Ascending aorta (tissue), 2 donors: ENCODE measurements around the gene RARB. TPM values are rescaled to one million over a fixed set of nuclear protein-coding genes. Genes with fewer than 3 reads are reported as not detected.

ENCODE experiments used
- DNase-seq, 2 donors: peaks; one replicate each; pipeline ENCODE4 v3.0.0-alpha.2; 2019; ENCODE audit warnings: low spot score in 2 of 2
- H3K27ac ChIP-seq, 2 donors: fragments of 200-600 bp; sonication (generic); one replicate each; pipeline ENCODE4 v1.5.1; 2016 to 2017; ENCODE audit warnings: mild to moderate bottlenecking in 1 of 2
- H3K27me3 ChIP-seq: fragments of 200-600 bp; sonication (generic); one replicate; pipeline ENCODE4 v1.5.1; 2017
- H3K36me3 ChIP-seq, 2 donors: fragments of 200-600 bp; sonication (generic); one replicate each; pipeline ENCODE4 v1.5.1; 2016
- H3K4me1 ChIP-seq, 2 donors: fragments of 200-600 bp; sonication (generic); one replicate each; pipeline ENCODE4 v1.5.1; 2016 to 2017; ENCODE audit warnings: mild to moderate bottlenecking in 1 of 2
- H3K4me3 ChIP-seq, 2 donors: fragments of 200-600 bp; sonication (generic); one replicate each; pipeline ENCODE4 v1.5.1; 2016 to 2017; ENCODE audit warnings: mild to moderate bottlenecking in 1 of 2
- H3K9me3 ChIP-seq, 2 donors: fragments of 200-600 bp; sonication (generic); one replicate each; pipeline ENCODE4 v1.5.1; 2016
- CTCF ChIP-seq, 3 experiments: fragments of 200-600 bp in 2 of 3; fragments of 450-650 bp in 1 of 3; sonication (generic) in 2 of 3; IDR thresholded peaks; one replicate each; pipeline ENCODE4 v1.5.1; 2016 to 2019; ENCODE audit warnings: antibody characterized with exemption in 3 of 3, mild to moderate bottlenecking in 1 of 3, moderate library complexity in 1 of 3
- intact Hi-C: fragments of 100-400 bp; cut with DNase I; formaldehyde crosslinking; loops from one replicate; pipeline ENCODE4 v1.15.1; 2023
- total RNA-seq: library from RNA; depleted of rRNA; stranded (reverse); fragments of >200 nt; gene quantifications from one replicate; pipeline ENCODE4 v1.1.0, GENCODE V29; 2016

Gene RARB
- total RNA-seq, 1 donor from 2014 or later: 52.7 TPM

GRCh38 chr3:25584011-25584789 lies 156.1 kb downstream of the RARB start:
- DNase-seq: no peak
- H3K4me3 ChIP-seq: no peak overlapping the region
- H3K9me3 ChIP-seq: no peaks in the 10 kb centered on the region
- H3K36me3 ChIP-seq: peaks cover 0 to 4% of the 10 kb centered on the region in 2 donors
- H3K4me1 ChIP-seq: peaks cover 0 to under 1% of the 10 kb centered on the region in 2 donors
- TF ChIP-seq CTCF (IDR thresholded peaks at IDR 0.05): no peak
- intact Hi-C loops: no loop called here
- no peaks in the 10 kb centered on the region for H3K27me3 ChIP-seq
- H3K27ac ChIP-seq: no peak overlapping the region

GRCh38 chr3:25585361-25586166 lies 157.5 kb downstream of the RARB start:
- DNase-seq: no peak
- no peaks in the 10 kb centered on the region for H3K9me3 ChIP-seq
- intact Hi-C loops: no loop called here
- no peaks in the 10 kb centered on the region for H3K27me3 ChIP-seq
- no peak for TF ChIP-seq CTCF (IDR thresholded peaks at IDR 0.05)
- no peak overlapping the region for H3K4me3 ChIP-seq
- H3K27ac ChIP-seq: no peak overlapping the region
- peaks cover 0 to 4% of the 10 kb centered on the region in 2 donors for H3K36me3 ChIP-seq
- peaks cover 0 to 6% of the 10 kb centered on the region in 2 donors for H3K4me1 ChIP-seq

GRCh38 chr3:25586167-25586505 lies 158.1 kb downstream of the RARB start:
- intact Hi-C loops: no loop called here
- Histone ChIP-seq H3K36me3 (peaks cover 0 to 4% of the 10 kb centered on the region in 2 donors), H3K9me3 (no peaks in the 10 kb centered on the region), H3K4me3 (no peak overlapping the region), H3K4me1 (peaks cover 0 to 6% of the 10 kb centered on the region in 2 donors), H3K27me3 (no peaks in the 10 kb centered on the region), H3K27ac (no peak overlapping the region)
- DNase-seq: no peak
- no peak for TF ChIP-seq CTCF (IDR thresholded peaks at IDR 0.05)

- H3K27me3 ChIP-seq: no peaks in the 10 kb centered on the region
- no peak for DNase-seq
- H3K9me3 ChIP-seq: no peaks in the 10 kb centered on the region
- H3K4me1 ChIP-seq: peaks cover 0 to 6% of the 10 kb centered on the region in 2 donors
- no peak for TF ChIP-seq CTCF (IDR thresholded peaks at IDR 0.05)
- H3K27ac ChIP-seq: no peak overlapping the region
- peaks cover 0 to under 1% of the 10 kb centered on the region in 2 donors for H3K36me3 ChIP-seq
- no peak overlapping the region for H3K4me3 ChIP-seq
- intact Hi-C loops: no loop called here
Observed at GRCh38 chr3:25586553-25586952, 158.5 kb downstream of the RARB start.

GRCh38 chr3:25587094-25587493 lies 159.0 kb downstream of the RARB start:
- no peak for TF ChIP-seq CTCF (IDR thresholded peaks at IDR 0.05)
- no peaks in the 10 kb centered on the region for H3K27me3 ChIP-seq
- H3K9me3 ChIP-seq: no peaks in the 10 kb centered on the region
- intact Hi-C loops: no loop called here
- peaks cover 0 to 6% of the 10 kb centered on the region in 2 donors for H3K4me1 ChIP-seq
- no peaks in the 10 kb centered on the region for H3K36me3 ChIP-seq
- no peak overlapping the region for H3K4me3 ChIP-seq
- no peak overlapping the region for H3K27ac ChIP-seq
- no peak for DNase-seq
